ENCODE results near the gene TPRA1.
A peak's percentile ranks its signal among the peaks of the same experiment; 100 is the strongest.
"Not testable (repeated sequence)": the region's sequence is repeated elsewhere in the genome, so short reads cannot be mapped to it uniquely, and the experiment has no call there.

The TPRA1 gene

GRCh38 chr3:127610105-127610504 lies 19.6 kb upstream of the TPRA1 start:
- DNase-seq (ENCODE audit: insufficient read length, low spot score), result no peak
- no peak for FAIRE-seq
- TF ChIP-seq SPI1 (IDR thresholded peaks at IDR 0.05; ENCODE audit: low read depth, low read length) (no peak), POLR2A (IDR thresholded peaks at IDR 0.05; ENCODE audit: low read depth, low read length) (no peak), POLR2AphosphoS5 (IDR thresholded peaks at IDR 0.05; ENCODE audit: low read depth, low read length) (no peak), PAX5 (IDR thresholded peaks at IDR 0.05; ENCODE audit: insufficient read depth, low read length, severe bottlenecking) (no peak), TAF1 (IDR thresholded peaks at IDR 0.05; ENCODE audit: low read depth, low read length) (no peak), POU2F2 (IDR thresholded peaks at IDR 0.05; ENCODE audit: low read depth, low read length) (no peak)

DNA sequence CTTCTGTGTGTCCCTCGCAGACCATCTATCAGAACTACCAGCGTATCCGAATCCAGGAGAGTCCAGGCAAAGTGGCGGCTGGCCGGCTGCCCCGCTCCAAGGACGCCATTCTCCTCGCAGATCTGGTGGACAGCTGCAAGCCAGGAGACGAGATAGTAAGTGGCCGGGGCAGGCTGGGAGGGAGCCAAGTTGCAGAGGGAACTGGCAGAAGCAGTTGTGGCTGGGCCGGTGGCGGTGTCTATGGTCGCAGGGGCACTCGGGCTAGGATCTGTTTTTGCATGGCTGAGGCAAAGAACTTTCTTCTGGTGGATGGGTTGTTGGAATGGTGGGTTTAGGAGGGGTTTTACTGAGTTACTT lies 17.8 kb upstream of the TPRA1 start:
- TF ChIP-seq SPI1 (IDR thresholded peaks at IDR 0.05; ENCODE audit: low read depth, low read length) (no peak), POU2F2 (IDR thresholded peaks at IDR 0.05; ENCODE audit: low read depth, low read length) (no peak), PAX5 (IDR thresholded peaks at IDR 0.05; ENCODE audit: insufficient read depth, low read length, severe bottlenecking) (no peak), TAF1 (IDR thresholded peaks at IDR 0.05; ENCODE audit: low read depth, low read length) (no peak)
- DNase-seq (ENCODE audit: insufficient read length, low spot score) (no peak), FAIRE-seq (no peak)

- no peak for TF ChIP-seq SPI1 (IDR thresholded peaks at IDR 0.05; ENCODE audit: low read depth, low read length)
- no peak for TF ChIP-seq POU2F2 (IDR thresholded peaks at IDR 0.05; ENCODE audit: low read depth, low read length)
- no peak for DNase-seq (ENCODE audit: insufficient read length, low spot score)
- FAIRE-seq, result no peak
Observed at GRCh38 chr3:127607675-127608361, 17.3 kb upstream of the TPRA1 start.

- FAIRE-seq (no peak), DNase-seq (ENCODE audit: insufficient read length, low spot score) (no peak)
- TF ChIP-seq POU2F2 (IDR thresholded peaks at IDR 0.05; ENCODE audit: low read depth, low read length) (no peak), SPI1 (IDR thresholded peaks at IDR 0.05; ENCODE audit: low read depth, low read length) (no peak), POLR2A (IDR thresholded peaks at IDR 0.05; ENCODE audit: low read depth, low read length) (no peak), POLR2AphosphoS5 (IDR thresholded peaks at IDR 0.05; ENCODE audit: low read depth, low read length) (no peak), PAX5 (IDR thresholded peaks at IDR 0.05; ENCODE audit: insufficient read depth, low read length, severe bottlenecking) (no peak), TAF1 (IDR thresholded peaks at IDR 0.05; ENCODE audit: low read depth, low read length) (no peak)
Observed at GRCh38 chr3:127606981-127607595, 16.6 kb upstream of the TPRA1 start.

DNA sequence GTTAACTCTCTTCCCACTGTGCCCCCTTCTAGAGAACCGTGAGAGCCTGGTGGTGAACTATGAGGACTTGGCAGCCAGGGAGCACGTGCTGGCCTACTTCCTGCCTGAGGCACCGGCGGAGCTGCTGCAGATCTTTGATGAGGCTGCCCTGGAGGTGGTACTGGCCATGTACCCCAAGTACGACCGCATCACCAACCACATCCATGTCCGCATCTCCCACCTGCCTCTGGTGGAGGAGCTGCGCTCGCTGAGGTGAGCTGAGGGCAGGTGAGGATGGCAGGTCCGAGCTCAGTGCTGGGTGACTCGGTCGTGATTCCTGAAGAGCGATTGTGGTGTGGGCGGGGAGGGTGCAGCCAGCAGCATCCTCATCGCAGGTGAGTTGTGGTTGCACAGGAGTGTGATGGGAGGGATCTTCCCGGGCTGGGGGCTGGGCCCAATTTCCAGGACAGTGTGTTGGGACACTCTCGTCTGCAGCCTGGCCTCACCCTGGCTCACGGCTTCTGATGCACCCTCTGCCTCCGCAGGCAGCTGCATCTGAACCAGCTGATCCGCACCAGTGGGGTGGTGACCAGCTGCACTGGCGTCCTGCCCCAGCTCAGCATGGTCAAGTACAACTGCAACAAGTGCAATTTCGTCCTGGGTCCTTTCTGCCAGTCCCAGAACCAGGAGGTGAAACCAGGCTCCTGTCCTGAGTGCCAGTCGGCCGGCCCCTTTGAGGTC lies 15.7 kb upstream of the TPRA1 start:
- TF ChIP-seq POLR2AphosphoS5 (IDR thresholded peaks at IDR 0.05; ENCODE audit: low read depth, low read length) (peak; percentile 25; the same call in 1 of the 2 replicates), PAX5 (IDR thresholded peaks at IDR 0.05; ENCODE audit: insufficient read depth, low read length, severe bottlenecking) (no peak)
- no peak for FAIRE-seq

DNA sequence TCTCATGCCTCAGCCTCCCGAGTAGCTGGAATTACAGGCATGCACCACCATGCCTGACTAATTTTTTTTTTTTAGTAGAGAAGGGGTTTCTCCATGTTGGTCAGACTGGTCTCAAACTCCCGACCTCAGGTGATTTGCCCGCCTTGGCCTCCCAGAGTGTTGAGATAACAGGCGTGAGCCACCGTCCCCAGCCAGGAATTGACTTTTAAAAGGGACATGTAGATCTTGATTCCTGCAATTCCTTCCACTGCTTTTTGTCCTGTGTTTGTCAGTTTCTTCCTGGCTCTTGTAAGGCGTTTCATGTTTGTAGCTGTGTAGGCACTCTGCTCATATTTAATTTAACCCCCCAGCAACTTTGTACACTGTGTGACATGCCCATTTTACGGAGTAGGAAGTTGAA lies 15.0 kb upstream of the TPRA1 start:
- not testable (repeated sequence) for DNase-seq (ENCODE audit: insufficient read length, low spot score); FAIRE-seq

More for the DNA sequence above, 15.7 kb upstream of the TPRA1 start:
- DNase-seq (ENCODE audit: insufficient read length, low spot score), result no peak

DNA sequence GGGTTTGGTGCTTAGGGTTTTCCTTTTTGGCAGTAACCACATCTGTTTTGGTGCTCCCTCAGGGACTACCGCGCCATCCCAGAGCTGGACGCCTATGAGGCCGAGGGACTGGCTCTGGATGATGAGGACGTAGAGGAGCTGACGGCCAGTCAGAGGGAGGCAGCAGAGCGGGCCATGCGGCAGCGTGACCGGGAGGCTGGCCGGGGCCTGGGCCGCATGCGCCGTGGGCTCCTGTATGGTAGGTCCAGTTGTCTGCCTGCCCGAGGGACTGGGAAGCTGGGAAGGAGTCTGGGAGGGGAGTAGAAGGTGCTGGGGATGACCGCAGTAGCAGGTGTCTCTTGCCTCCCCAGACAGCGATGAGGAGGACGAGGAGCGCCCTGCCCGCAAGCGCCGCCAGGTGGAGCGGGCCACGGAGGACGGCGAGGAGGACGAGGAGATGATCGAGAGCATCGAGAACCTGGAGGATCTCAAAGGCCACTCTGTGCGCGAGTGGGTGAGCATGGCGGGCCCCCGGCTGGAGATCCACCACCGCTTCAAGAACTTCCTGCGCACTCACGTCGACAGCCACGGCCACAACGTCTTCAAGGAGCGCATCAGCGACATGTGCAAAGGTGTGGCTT lies 14.1 kb upstream of the TPRA1 start:
- DNase-seq (ENCODE audit: insufficient read length, low spot score) (no peak), FAIRE-seq (no peak)
- TF ChIP-seq PAX5 (IDR thresholded peaks at IDR 0.05; ENCODE audit: insufficient read depth, low read length, severe bottlenecking), result no peak
- no peak for TF ChIP-seq POLR2AphosphoS5 (IDR thresholded peaks at IDR 0.05; ENCODE audit: low read depth, low read length)
- no peak for TF ChIP-seq SPI1 (IDR thresholded peaks at IDR 0.05; ENCODE audit: low read depth, low read length)
- no peak for TF ChIP-seq TAF1 (IDR thresholded peaks at IDR 0.05; ENCODE audit: low read depth, low read length)
- TF ChIP-seq POLR2A (IDR thresholded peaks at IDR 0.05; ENCODE audit: low read depth, low read length), result no peak
- no peak for TF ChIP-seq POU2F2 (IDR thresholded peaks at IDR 0.05; ENCODE audit: low read depth, low read length)

DNA sequence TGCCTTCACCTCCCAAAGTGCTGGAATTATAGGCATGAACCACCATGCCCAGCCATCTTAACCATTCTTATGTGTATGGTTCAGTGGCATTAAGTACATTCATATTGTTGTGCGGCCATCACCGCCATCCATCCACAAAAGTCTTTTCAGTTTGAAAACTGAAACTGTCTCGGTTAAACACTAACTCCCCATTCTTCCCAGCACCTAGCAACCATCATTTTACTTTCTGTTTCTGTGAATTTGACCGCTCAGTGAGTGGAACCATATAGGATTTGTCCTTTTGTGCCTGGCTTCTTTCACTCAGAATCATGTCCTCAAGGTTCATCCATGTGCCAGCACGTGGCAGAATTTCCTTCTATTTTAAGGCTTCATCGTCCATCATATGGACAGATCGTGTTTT lies 13.5 kb upstream of the TPRA1 start:
- TF ChIP-seq POU2F2 (IDR thresholded peaks at IDR 0.05; ENCODE audit: low read depth, low read length) (no peak), SPI1 (IDR thresholded peaks at IDR 0.05; ENCODE audit: low read depth, low read length) (no peak), TAF1 (IDR thresholded peaks at IDR 0.05; ENCODE audit: low read depth, low read length) (no peak), POLR2A (IDR thresholded peaks at IDR 0.05; ENCODE audit: low read depth, low read length) (no peak), PAX5 (IDR thresholded peaks at IDR 0.05; ENCODE audit: insufficient read depth, low read length, severe bottlenecking) (no peak), POLR2AphosphoS5 (IDR thresholded peaks at IDR 0.05; ENCODE audit: low read depth, low read length) (no peak)
- DNase-seq (ENCODE audit: insufficient read length, low spot score), result no peak
- FAIRE-seq, result no peak

DNA sequence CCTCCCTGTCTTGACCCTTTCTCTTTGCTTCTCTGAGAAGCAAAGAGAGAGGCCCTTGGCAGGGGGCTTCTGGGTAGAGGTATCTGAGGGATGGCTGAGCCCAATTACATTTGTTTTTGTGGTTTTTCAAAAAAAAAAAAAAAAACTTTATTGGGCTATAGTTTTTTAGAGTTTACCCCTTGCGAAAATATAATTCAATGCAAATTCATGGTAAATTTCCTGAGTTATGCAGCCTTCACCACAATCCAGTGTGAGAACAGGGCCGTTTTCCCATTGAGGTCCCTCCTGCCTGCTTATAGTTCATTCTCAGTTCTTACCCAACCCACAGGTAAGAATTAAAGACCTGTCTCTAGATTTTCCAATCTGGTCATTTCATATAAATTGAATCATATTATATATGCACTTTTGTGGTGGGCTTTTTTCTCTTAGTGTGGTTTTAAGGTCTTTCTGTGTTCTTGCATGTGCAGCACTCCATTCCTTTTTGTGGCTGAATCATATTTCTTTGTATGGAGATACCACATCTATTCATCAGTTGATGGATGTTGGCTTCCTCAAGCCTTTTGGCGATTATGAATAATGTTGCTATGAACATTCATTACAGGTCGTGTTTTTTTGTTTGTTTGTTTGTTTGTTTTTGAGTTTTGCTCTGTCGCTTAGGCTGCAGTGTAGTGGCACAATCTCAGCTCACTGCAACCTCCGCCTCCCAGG lies 10.4 kb upstream of the TPRA1 start:
- FAIRE-seq (no peak), DNase-seq (ENCODE audit: insufficient read length, low spot score) (no peak)
- no peak for TF ChIP-seq SPI1 (IDR thresholded peaks at IDR 0.05; ENCODE audit: low read depth, low read length)
- TF ChIP-seq PAX5 (IDR thresholded peaks at IDR 0.05; ENCODE audit: insufficient read depth, low read length, severe bottlenecking), result no peak
- TF ChIP-seq POLR2AphosphoS5 (IDR thresholded peaks at IDR 0.05; ENCODE audit: low read depth, low read length), result no peak
- TF ChIP-seq TAF1 (IDR thresholded peaks at IDR 0.05; ENCODE audit: low read depth, low read length), result no peak
- no peak for TF ChIP-seq POU2F2 (IDR thresholded peaks at IDR 0.05; ENCODE audit: low read depth, low read length)
- TF ChIP-seq POLR2A (IDR thresholded peaks at IDR 0.05; ENCODE audit: low read depth, low read length), result no peak

All from GM12891 (cell line).